EH (cell line): Measurements from ENCODE around the gene FAM227B.
A peak's percentile ranks its signal among the peaks of the same experiment; 100 is the strongest.
"Not testable (repeated sequence)": the region's sequence is repeated elsewhere in the genome, so short reads cannot be mapped to it uniquely, and the experiment has no call there.

Experiments
- DNase-seq: peaks from one replicate; pipeline ENCODE4 v3.0.0-alpha.2; 2015; ENCODE audit warnings: low read depth

FAM227B gene

DNA sequence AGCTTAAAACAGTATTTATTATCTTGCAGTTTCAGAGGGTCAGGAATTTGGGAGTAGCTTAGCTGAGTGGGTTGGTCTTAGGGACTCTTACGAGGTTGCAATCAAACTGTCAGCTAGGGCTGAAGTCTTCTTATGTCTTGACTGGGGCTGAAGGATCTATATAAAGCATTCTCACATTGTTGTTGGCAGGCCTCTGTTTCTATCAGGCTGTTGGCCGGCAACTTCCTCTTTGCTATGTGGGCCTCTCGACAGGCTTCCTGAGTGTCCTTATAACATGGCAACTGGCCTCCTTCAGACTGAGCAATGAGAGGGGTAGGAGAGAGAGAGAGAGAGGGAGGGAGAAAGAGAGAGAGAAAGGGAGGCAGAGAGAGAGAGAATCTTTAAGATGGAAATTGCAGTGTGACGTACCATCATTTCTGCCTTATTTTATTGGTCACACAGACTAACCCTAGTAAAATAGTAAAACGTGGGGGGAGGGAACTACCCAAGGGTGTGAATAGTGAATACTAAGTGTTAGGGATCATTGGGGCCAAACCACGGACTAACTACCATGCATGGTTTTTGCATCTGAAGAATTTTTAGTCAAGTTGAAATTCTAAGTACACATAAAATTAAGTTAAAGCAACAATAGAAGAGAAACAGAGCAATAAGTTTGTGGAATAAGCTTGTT is 181.5 kb downstream of the FAM227B start:
- DNase-seq, result no peak

- peak; percentile 54 for DNase-seq
These were observed 183.9 kb downstream of the FAM227B start for GRCh38 chr15:49436751-49437150.

DNA sequence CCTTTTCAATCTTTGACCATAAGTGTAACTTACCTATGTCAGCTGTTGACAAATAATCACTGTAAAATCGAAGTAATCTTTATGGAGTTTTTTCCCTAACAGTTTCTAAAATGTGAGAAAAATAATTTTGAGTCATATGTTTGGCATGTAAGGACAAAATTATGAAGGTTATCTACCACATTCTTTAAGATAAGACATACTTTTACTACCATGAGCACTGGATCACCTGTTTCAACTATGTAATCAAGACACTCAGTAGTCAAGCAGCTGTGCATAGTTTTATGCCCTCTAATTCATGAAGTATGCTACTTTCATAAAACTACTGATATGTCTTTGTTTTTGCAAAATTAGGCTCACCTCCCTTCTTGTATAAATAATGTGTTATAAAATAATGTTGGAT is 185.4 kb downstream of the FAM227B start:
- DNase-seq, result peak; percentile 33

- DNase-seq, result no peak
These were observed 190.6 kb downstream of the FAM227B start for GRCh38 chr15:49430046-49430445.

DNA sequence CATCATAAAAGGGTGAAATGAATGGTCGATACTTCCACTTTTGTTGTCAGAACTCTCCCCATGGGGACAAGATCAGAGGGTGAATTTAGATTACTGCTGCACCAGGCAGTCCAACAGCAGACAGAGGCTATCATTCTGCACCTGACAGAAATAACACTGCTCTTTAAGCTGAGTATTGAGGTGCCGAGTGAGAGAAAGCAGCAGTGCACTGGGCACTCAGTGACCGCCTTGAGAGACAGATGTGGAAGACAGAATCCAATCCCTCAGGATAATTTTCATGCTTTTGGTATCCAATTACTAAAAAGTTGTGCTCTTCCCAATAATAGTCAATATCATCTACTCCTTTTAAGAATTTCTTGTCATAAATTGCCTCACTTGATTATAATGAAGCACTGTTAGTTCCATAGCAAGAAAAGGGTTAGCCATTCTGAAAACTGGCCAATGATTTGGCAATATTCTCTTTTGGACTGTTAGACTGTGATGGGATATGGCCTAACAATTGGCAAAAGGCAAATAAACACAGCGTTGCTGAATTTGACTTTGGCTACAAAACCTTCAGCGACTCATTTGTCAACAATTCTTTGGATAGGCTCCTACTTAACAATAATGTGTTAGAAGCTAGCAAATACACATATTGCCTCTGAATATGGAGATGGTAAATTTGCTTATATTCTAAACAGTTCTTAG is 192.1 kb downstream of the FAM227B start:
- DNase-seq, result peak; percentile 76

DNA sequence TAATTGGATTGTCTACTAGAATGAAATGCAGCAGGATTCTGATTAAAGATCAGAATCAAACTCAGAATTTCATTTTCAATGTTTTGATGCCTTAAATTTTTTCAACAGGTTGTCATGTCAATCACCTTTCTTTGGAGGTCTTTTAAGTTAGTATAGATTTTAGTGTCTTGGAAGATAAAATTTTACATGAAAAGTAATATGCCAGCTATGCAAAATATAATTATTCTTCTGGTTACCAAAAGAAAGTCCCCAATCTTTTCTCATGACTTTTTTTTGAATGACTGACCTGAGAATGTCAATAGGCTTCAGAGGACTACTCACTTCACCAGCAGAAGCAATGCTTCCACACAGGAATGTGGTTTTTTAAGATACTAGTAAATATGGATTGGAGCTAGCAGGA is 193.2 kb downstream of the FAM227B start:
- DNase-seq, result no peak

GRCh38 chr15:49424954-49425353 is 195.7 kb downstream of the FAM227B start:
- peak; percentile 51 for DNase-seq

DNA sequence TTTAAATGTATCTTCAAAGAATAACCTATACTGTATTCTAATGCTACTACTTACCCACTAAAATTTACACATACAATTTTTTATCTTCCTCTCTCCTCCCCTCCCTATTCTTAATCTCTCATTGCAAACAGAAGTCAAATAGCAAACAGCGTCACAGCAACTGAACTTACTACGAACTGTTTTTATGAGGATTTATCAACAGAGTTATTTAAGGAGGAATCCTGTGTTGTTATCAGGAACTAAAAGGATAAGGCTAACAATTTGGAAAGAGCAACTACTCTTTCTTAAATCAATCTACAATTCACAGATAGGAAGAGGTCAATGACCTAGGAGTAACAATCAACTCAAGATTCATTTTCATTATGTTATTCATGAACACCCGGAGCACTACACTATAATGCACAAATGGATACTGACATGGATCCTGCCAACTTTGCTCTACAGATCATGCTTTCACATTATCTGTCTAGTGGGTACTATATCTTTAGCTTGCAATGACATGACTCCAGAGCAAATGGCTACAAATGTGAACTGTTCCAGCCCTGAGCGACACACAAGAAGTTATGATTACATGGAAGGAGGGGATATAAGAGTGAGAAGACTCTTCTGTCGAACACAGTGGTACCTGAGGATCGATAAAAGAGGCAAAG is 196.6 kb downstream of the FAM227B start:
- no peak for DNase-seq

GRCh38 chr15:49423021-49423420 is 197.6 kb downstream of the FAM227B start, which contains the start of gene FGF7:
TSS of gene FGF7 (plus strand) at chr15:49423242. CDS start at chr15:49424298, 1,056 bp downstream.
- peak; percentile 56 for DNase-seq

- DNase-seq, result peak; percentile 52
These were observed 198.6 kb downstream of the FAM227B start for GRCh38 chr15:49421991-49422390.

- no peak for DNase-seq
These were observed 201.8 kb downstream of the FAM227B start for GRCh38 chr15:49418811-49419210.

- peak; percentile 92 for DNase-seq
These were observed 205.0 kb downstream of the FAM227B start for GRCh38 chr15:49415638-49416037.

GRCh38 chr15:49415149-49415548 is 205.5 kb downstream of the FAM227B start:
- DNase-seq, result peak; percentile 39

DNA sequence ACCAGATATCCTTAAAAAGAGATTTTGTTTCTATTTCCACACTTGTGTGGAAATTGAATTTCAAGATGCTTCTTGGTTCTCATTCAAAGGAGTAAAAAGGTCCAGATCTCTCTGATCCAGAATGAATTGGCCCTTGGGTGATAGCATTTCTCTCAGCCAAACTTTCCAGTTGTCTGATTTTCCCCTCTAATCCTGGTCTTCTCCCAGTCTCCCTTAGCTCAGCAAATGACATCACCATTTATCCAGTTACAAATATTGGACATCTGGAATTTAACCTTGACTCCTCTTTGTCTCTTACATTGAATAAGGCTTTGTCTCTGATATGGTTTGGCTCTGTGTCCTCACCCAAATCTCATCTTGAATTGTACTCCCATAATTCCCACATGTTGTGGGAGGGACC is 207.8 kb downstream of the FAM227B start:
- no peak for DNase-seq

GRCh38 chr15:49410641-49411040 is 210.0 kb downstream of the FAM227B start:
- DNase-seq, result no peak

- DNase-seq, result no peak
These were observed 214.1 kb downstream of the FAM227B start for GRCh38 chr15:49406352-49407118.

- not testable (repeated sequence) for DNase-seq
These were observed 217.9 kb downstream of the FAM227B start for GRCh38 chr15:49402515-49403296.

DNA sequence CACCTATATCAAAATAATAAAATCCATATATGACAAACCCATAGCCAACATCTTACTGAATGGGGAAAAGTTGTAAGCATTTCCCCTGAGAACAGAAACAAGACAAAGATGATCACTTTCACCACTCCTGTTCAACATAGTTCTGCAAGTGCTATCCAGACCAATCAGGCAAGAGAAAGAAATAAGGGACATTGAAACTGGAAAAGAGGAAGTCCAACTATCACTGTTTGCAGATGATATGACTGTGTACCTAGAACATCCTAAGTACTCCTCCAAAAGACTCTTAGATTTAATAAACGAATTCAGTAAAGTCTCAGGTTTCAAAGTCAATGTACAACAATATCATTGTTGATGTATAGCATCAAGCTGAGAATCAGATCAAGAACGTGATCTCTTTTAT is 233.1 kb downstream of the FAM227B start:
- DNase-seq, result no peak

DNA sequence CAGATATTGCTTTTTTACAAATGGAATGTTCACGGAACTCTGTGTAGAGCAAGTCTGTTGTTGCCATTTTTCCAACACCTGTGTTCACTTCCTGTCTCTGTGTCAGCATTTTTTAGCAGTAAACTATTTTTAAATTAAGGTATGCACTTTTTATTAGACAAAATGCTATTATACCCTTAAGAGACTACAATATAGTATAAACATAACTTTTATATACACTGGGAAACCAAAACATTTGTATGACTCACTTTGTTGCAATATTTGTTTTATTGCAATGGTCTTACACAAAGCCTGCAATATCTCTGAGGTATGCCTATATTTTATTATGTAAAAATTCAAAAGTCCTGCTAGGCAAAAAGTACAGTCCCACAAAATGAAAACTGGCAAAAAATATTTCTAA is 237.4 kb downstream of the FAM227B start:
- DNase-seq, result peak; percentile 49

- DNase-seq, result no peak
These were observed 238.2 kb downstream of the FAM227B start for GRCh38 chr15:49382394-49382793.

DNA sequence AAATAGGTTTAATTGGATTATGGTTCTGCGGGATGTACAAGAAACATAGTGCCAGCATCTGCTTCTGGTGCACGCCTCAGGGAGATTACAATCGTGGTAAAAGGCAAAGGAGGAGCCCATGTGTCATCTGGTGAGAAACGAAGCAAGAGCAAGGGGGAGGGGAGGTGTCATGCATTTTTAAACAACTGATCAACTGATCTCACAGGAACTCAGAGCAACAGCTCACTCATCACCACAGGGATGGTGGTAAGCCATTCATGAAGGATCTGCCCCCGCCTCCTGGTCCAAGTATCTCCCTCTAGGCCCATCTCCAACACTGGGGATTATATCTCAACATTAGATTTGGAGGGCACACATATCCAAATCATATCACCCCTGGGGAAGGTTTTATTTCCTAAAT is 239.7 kb downstream of the FAM227B start:
- DNase-seq, result peak; percentile 12

- no peak for DNase-seq
These were observed 240.6 kb downstream of the FAM227B start for GRCh38 chr15:49379996-49380395.
